ENCODE measurements around the gene NDUFB2.

DNA sequence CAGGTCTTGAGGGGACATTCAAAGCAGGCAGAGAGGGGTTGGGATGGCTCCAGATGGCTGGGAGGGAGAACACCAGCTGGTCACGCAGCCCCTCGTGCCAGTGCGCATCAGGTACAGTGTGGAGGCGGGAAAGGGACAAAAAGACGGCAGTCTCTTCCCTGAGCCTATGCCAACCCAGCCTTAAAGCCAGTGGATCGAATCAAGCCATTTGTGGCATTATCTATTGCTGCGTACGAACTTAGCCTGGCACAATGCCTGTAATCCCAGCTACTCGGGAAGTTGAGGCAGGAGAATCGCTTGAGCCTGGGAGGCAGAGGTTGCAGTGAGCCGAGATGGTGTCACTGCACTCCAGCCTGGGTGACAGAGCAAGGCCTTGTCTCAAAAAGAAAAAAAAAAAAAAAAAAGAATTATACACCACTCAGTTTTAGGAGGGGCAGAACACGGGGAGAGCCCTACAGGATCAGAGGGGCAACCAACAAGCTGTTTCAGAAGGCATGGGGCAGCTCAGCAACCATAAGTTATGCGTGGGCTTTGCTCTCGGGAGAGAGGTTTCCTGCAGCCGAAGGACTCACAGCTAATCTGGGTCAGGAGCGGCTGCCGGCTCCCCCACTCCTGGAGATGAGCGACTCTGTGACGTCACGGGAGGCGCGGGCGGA, 356 bp upstream of the NDUFB2 start:
- TF ChIP-seq, protein P1, sequence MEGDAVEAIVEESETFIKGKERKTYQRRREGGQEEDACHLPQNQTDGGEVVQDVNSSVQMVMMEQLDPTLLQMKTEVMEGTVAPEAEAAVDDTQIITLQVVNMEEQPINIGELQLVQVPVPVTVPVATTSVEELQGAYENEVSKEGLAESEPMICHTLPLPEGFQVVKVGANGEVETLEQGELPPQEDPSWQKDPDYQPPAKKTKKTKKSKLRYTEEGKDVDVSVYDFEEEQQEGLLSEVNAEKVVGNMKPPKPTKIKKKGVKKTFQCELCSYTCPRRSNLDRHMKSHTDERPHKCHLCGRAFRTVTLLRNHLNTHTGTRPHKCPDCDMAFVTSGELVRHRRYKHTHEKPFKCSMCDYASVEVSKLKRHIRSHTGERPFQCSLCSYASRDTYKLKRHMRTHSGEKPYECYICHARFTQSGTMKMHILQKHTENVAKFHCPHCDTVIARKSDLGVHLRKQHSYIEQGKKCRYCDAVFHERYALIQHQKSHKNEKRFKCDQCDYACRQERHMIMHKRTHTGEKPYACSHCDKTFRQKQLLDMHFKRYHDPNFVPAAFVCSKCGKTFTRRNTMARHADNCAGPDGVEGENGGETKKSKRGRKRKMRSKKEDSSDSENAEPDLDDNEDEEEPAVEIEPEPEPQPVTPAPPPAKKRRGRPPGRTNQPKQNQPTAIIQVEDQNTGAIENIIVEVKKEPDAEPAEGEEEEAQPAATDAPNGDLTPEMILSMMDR (IDR thresholded peaks at IDR 0.05; ENCODE audit: low read depth, low read length, poor library complexity, severe bottlenecking) = no peak
- no peak for TF ChIP-seq EZH2phosphoT487 (IDR thresholded peaks at IDR 0.05; ENCODE audit: borderline replicate concordance, low read length)
